Measurements from ENCODE around the gene EEF1AKMT2. TPM values are rescaled to one million over a fixed set of nuclear protein-coding genes. Genes with fewer than 3 reads are reported as not detected.

The EEF1AKMT2 gene
- 10 to 100 TPM; 16.1 to 27.1 (median 18.0) TPM for total RNA-seq
- polyA plus RNA-seq: 10 to 100 TPM; 15.3 to 18.2 (median 16.3) TPM
- long read RNA-seq, donor 1, partial matches to known transcripts: 0 of 4 reads
- long read RNA-seq, donor 1, other reads (novel, unspliced or antisense): 0 of 4 reads
- long read RNA-seq, donor 2, partial matches to known transcripts: 0 of 5 reads
- long read RNA-seq, donor 2, other reads (novel, unspliced or antisense): 0 of 5 reads

DNA sequence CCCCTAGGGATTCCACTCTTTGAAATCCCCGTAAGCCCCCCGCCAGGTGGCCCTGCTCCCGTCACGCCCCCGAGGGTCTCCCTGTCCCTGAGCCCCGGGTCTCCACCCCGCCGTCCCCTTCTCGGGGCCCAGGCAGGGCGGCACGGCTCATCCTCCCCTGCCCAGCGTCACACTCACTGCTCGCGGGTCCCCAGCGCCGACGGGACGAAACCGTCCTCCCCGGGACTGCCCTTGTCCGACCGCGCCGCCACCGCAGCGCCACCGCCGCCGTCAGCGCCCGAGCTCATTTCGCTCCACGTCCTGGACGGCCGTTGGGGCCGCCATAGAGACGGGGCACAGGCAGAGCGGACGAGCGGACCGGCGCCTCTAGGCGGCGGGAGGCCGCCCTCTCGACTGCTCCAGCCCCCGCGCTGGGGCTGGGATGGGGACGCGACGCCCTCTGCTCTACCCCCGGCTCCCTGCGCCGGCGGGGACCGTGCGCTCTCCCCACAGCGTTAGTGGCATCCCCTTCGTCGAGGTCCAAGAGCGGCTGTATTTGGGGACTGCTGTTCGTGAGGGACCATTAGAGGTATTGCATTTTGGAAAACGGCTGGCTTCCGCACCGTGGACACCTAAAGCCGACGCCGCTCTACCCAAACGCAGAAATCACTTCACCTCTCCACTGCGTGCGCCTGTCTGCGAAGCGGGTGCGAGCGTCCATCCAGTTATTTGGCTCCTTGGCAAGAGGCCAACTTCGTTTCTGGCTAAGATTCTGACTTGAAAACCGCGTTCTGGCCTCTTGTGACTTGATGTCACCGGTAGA is at the start of gene EEF1AKMT2:
EEF1AKMT2 (minus strand) TSS at position 341 of the 802 bp plus-strand sequence; CDS start at position 287, 54 bp downstream.
- intact Hi-C loops (cut with DNase I; ENCODE audit: low total_unique reads): no loop called here
- 0 to 1% (median 1%) methylated on average over 30 to 79 of the region's 79 CpGs for WGBS, 5 donors
- H3K27me3 ChIP-seq (replicated peaks in 1 of 7): no peaks in the 10 kb centered on the region
- H3K36me3 ChIP-seq: peaks cover 0 to 31% (median 9%) of the 10 kb centered on the region in 6 donors
- H3K4me3 ChIP-seq: peak within 1 kb of the TSS; percentile 77 to 95 (median 79)
- peaks cover 3 to 28% (median 15%) of the 10 kb centered on the region in 6 donors for H3K4me1 ChIP-seq
- peak within 1 kb of the TSS; percentile 89 to 96 (median 92) for H3K27ac ChIP-seq
- no peaks in the 10 kb centered on the region for H3K9me3 ChIP-seq
- peak in 10 of 11 experiments; percentile 41 to 79 (median 68) for TF ChIP-seq CTCF (IDR thresholded peaks at IDR 0.05 in 8 of 11, conservative IDR thresholded peaks at IDR 0.05 in 3 of 11)
- TF ChIP-seq POLR2A (IDR thresholded peaks at IDR 0.05): peak in 2 of 3 donors; percentile 23 to 37
- TF ChIP-seq POLR2AphosphoS5 (IDR thresholded peaks at IDR 0.05): peak; percentile 88 to 91 (median 90)
- peak; percentile 96 for DNase-seq

- no peak for TF ChIP-seq CTCF (IDR thresholded peaks at IDR 0.05 in 8 of 11, conservative IDR thresholded peaks at IDR 0.05 in 3 of 11)
- no peak for TF ChIP-seq POLR2A (IDR thresholded peaks at IDR 0.05)
- TF ChIP-seq POLR2AphosphoS5 (IDR thresholded peaks at IDR 0.05): no peak
- 94 to 98% (median 97%) methylated on average over 2 of the region's 2 CpGs for WGBS, 5 donors
- H3K27me3 ChIP-seq (replicated peaks in 1 of 7): no peaks in the 10 kb centered on the region
- no peaks in the 10 kb centered on the region for H3K9me3 ChIP-seq
- DNase-seq: no peak
- intact Hi-C loops (cut with DNase I; ENCODE audit: low total_unique reads): no loop called here
- H3K36me3 ChIP-seq: peaks cover 6 to 56% (median 41%) of the 10 kb centered on the region in 6 donors
- no peak overlapping the region for H3K4me3 ChIP-seq
- no peak overlapping the region for H3K27ac ChIP-seq
- H3K4me1 ChIP-seq: no peaks in the 10 kb centered on the region
Measured at GRCh38 chr10:124837687-124838086, 46.0 kb upstream of the EEF1AKMT2 start.

- peaks cover 14 to 100% (median 91%) of the 10 kb centered on the region in 6 donors for H3K36me3 ChIP-seq
Measured at GRCh38 chr10:124831116-124831515, 39.4 kb upstream of the EEF1AKMT2 start.

More at GRCh38 chr10:124831116-124831515, 39.4 kb upstream of the EEF1AKMT2 start:
- H3K27ac ChIP-seq: no peak overlapping the region
- 88 to 92% (median 91%) methylated on average over 3 of the region's 3 CpGs for WGBS, 5 donors
- intact Hi-C loops (cut with DNase I; ENCODE audit: low total_unique reads): no loop called here
- H3K4me1 ChIP-seq: no peaks in the 10 kb centered on the region
- H3K27me3 ChIP-seq (replicated peaks in 1 of 7): no peaks in the 10 kb centered on the region
- no peaks in the 10 kb centered on the region for H3K9me3 ChIP-seq
- no peak overlapping the region for H3K4me3 ChIP-seq
- TF ChIP-seq POLR2AphosphoS5 (IDR thresholded peaks at IDR 0.05): no peak
- TF ChIP-seq CTCF (IDR thresholded peaks at IDR 0.05 in 8 of 11, conservative IDR thresholded peaks at IDR 0.05 in 3 of 11): no peak
- no peak for TF ChIP-seq POLR2A (IDR thresholded peaks at IDR 0.05)
- no peak for DNase-seq
